K562 (cell line): ENCODE results near the gene SLA2. TPM values are rescaled to one million over a fixed set of nuclear protein-coding genes. Genes with fewer than 3 reads are reported as not detected.

Experiments
- ARID1B ChIP-seq: fragments of 450-650 bp; IDR thresholded peaks from 2 replicates; pipeline ENCODE4 v1.6.1; 2016; ENCODE audit warnings: antibody characterized with exemption, mild to moderate bottlenecking, inconsistent platforms
- BRD4 ChIP-seq: fragments of 200-600 bp; sonication (generic); IDR thresholded peaks from 2 replicates; pipeline ENCODE4 v1.6.1; 2017; ENCODE audit warnings: inconsistent platforms
- E2F1 ChIP-seq: sonication (generic); formaldehyde crosslinking; IDR thresholded peaks from 2 replicates; pipeline ENCODE4 v1.8.1; 2023; ENCODE audit warnings: mild to moderate bottlenecking, missing genetic modification reagents, moderate library complexity
- E4F1 ChIP-seq: fragments of 250-450 bp; sonication (Bioruptor Pico); IDR thresholded peaks from 2 replicates; pipeline ENCODE4 v1.5.0; 2021; ENCODE audit warnings: mild to moderate bottlenecking, borderline replicate concordance
- ETV5 ChIP-seq: sonication (generic); formaldehyde crosslinking; IDR thresholded peaks from 2 replicates; pipeline ENCODE4 v1.4.0; 2020; ENCODE audit warnings: low read depth, mild to moderate bottlenecking, missing genetic modification reagents
- HDAC8 ChIP-seq: fragments of 450-650 bp; IDR thresholded peaks from 2 replicates; pipeline ENCODE4 v1.6.1; 2016; ENCODE audit warnings: mild to moderate bottlenecking, missing genetic modification characterization, moderate library complexity, missing compliant biosample characterization
- MCM5 ChIP-seq: fragments of 450-650 bp; IDR thresholded peaks from 2 replicates; pipeline ENCODE4 v1.6.1; 2016; ENCODE audit warnings: low read depth
- MLX ChIP-seq, 2 experiments: fragments of 450-650 bp in 1 of 2; sonication (generic) in 1 of 2; formaldehyde crosslinking; conservative IDR thresholded peaks; 2 replicates each; pipeline versions ENCODE4 v1.4.0 to v1.8.1; 2020 to 2022; ENCODE audit warnings: mild to moderate bottlenecking in 1 of 2, missing genetic modification reagents in 1 of 2
- MTA2 ChIP-seq: fragments of 450-650 bp; IDR thresholded peaks from 2 replicates; pipeline ENCODE4 v1.6.1; 2016; ENCODE audit warnings: low read depth
- MTA3 ChIP-seq: fragments of 450-650 bp; formaldehyde crosslinking; IDR thresholded peaks from 2 replicates; pipeline ENCODE4 v1.6.1; 2017; ENCODE audit warnings: mild to moderate bottlenecking, borderline replicate concordance
- NR0B1 ChIP-seq: fragments of 450-650 bp; IDR thresholded peaks from one replicate; pipeline ENCODE4 v1.6.1; 2018; ENCODE audit warnings: mild to moderate bottlenecking, moderate library complexity; ENCODE audit not compliant: partially characterized antibody
- PYGO2 ChIP-seq: fragments of 450-650 bp; IDR thresholded peaks from 2 replicates; pipeline ENCODE4 v1.6.1; 2016; ENCODE audit warnings: mild to moderate bottlenecking, missing genetic modification characterization, moderate library complexity, missing compliant biosample characterization
- TRIM24 ChIP-seq, 2 experiments: fragments of 450-650 bp; IDR thresholded peaks; 2 replicates each; pipeline ENCODE4 v1.6.1; 2016
- VEZF1 ChIP-seq: fragments of 200-800 bp; sonication (Bioruptor generic); IDR thresholded peaks from 2 replicates; pipeline ENCODE4 v1.6.1; 2017; ENCODE audit warnings: missing genetic modification characterization, missing compliant biosample characterization
- YY1 ChIP-seq, 3 experiments: IDR thresholded peaks; 2 replicates each; pipeline ENCODE4 v1.6.1; 2011; ENCODE audit warnings: low read length in 2 of 3, mild to moderate bottlenecking in 2 of 3, moderate library complexity in 2 of 3, borderline replicate concordance in 1 of 3, control low read depth in 1 of 3, low read depth in 1 of 3; ENCODE audit not compliant: insufficient read depth in 3 of 3, insufficient replicate concordance in 2 of 3, control insufficient read depth in 1 of 3, insufficient read length in 1 of 3; ENCODE audit errors: extremely low read depth in 1 of 3
- ZNF124 ChIP-seq: sonication (generic); formaldehyde crosslinking; IDR thresholded peaks from 2 replicates; pipeline ENCODE4 v1.8.1; 2022; ENCODE audit warnings: missing genetic modification reagents
- polyA plus RNA-seq, 8 experiments: library from polyadenylated mRNA; depleted of rRNA in 4 of 8; stranded (reverse) in 5 of 8; unstranded in 3 of 8; fragments of >200 nt; fragmentation: Nextera tagmentation in 2 of 8; fragmentation: Illumina TruSeq in 1 of 8; extraction: Ambion mirVana in 2 of 8; extraction: Trizol in 1 of 8; gene quantifications; 2 replicates each; pipeline versions ENCODE4 v1.2.1 to v1.2.3, GENCODE V29; 2011 to 2014; ENCODE audit warnings: inconsistent platforms in 1 of 8, missing spikeins in 1 of 8
- total RNA-seq, 7 experiments: library from RNA; depleted of rRNA in 6 of 7; stranded (reverse); fragments of >200 nt in 6 of 7; fragmentation: Illumina TruSeq in 2 of 7; extraction: Trizol in 2 of 7; gene quantifications; 2 replicates each; pipeline versions ENCODE4 v1.2.1 to v1.2.3, GENCODE V29; 2011 to 2021; ENCODE audit warnings: low replicate concordance in 1 of 7
- TF ChIP-seq, protein P1 (sequence below), 2 experiments: fragments of 450-650 bp; conservative IDR thresholded peaks; 2 replicates each; pipeline ENCODE4 v1.6.1; 2017; ENCODE audit warnings: mild to moderate bottlenecking in 2 of 2, moderate library complexity in 2 of 2

SLA2 gene
- total and polyA plus RNA-seq, 9 of the 15 experiments (the other 6 are each of a cell fraction or from before 2014, with no cell fraction given), result 0.07 TPM; not detected in 7

GRCh38 chr20:36574366-36575135 lies 71.4 kb downstream of the SLA2 start (continued):
- TF ChIP-seq E2F1, result no peak
- no peak for TF ChIP-seq VEZF1
- TF ChIP-seq YY1 (IDR thresholded peaks at IDR 0.05; ENCODE audit: borderline replicate concordance in 1 of 3, control insufficient read depth in 1 of 3, extremely low read depth in 1 of 3, insufficient read depth in 3 of 3, insufficient read length in 1 of 3, insufficient replicate concordance in 2 of 3, low read depth in 1 of 3, low read length in 2 of 3), result peak in 1 of 3 experiments; percentile 48
- 0 out of 2 replicates have a peak, but pooled peaks have one; percentile 20 for TF ChIP-seq MTA2
- TF ChIP-seq PYGO2 (tag), result no peak
- no peak for TF ChIP-seq HDAC8 (tag)
- TF ChIP-seq MTA3, result peak; percentile 20; the same call in 1 of the 2 replicates
- TF ChIP-seq ARID1B, result peak; percentile 50
- TF ChIP-seq BRD4, result no peak
- TF ChIP-seq TRIM24 (IDR thresholded peaks at IDR 0.05), result no peak
- 0 out of 2 replicates have a peak, but pooled peaks have one; percentile 22 for TF ChIP-seq ZNF124 (CRISPR knock-in tag)
- no peak for TF ChIP-seq ETV5 (CRISPR knock-in tag)
- TF ChIP-seq MLX (CRISPR knock-in tag; conservative IDR thresholded peaks at IDR 0.05), result no peak
- no peak for TF ChIP-seq MCM5
- TF ChIP-seq, protein P1, sequence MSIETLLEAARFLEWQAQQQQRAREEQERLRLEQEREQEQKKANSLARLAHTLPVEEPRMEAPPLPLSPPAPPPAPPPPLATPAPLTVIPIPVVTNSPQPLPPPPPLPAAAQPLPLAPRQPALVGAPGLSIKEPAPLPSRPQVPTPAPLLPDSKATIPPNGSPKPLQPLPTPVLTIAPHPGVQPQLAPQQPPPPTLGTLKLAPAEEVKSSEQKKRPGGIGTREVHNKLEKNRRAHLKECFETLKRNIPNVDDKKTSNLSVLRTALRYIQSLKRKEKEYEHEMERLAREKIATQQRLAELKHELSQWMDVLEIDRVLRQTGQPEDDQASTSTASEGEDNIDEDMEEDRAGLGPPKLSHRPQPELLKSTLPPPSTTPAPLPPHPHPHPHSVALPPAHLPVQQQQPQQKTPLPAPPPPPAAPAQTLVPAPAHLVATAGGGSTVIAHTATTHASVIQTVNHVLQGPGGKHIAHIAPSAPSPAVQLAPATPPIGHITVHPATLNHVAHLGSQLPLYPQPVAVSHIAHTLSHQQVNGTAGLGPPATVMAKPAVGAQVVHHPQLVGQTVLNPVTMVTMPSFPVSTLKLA (conservative IDR thresholded peaks at IDR 0.05), result peak; percentile 84 to 87
- TF ChIP-seq NR0B1, result no peak
- TF ChIP-seq E4F1, result no peak
